ENCODE measurements around the gene DBNDD1.
"Not testable (repeated sequence)": the region's sequence is repeated elsewhere in the genome, so short reads cannot be mapped to it uniquely, and the experiment has no call there.

DBNDD1 gene

GRCh38 chr16:89974870-89975269, 44.4 kb downstream of the DBNDD1 start:
- H3K4me3 ChIP-seq (ENCODE audit: low read depth, low read length) = no peak overlapping the region
- no peak for DNase-seq (ENCODE audit: low read depth)
- no peak for TF ChIP-seq CTCF (IDR thresholded peaks at IDR 0.05; ENCODE audit: control insufficient read depth, extremely low read depth, insufficient read depth)

DNA sequence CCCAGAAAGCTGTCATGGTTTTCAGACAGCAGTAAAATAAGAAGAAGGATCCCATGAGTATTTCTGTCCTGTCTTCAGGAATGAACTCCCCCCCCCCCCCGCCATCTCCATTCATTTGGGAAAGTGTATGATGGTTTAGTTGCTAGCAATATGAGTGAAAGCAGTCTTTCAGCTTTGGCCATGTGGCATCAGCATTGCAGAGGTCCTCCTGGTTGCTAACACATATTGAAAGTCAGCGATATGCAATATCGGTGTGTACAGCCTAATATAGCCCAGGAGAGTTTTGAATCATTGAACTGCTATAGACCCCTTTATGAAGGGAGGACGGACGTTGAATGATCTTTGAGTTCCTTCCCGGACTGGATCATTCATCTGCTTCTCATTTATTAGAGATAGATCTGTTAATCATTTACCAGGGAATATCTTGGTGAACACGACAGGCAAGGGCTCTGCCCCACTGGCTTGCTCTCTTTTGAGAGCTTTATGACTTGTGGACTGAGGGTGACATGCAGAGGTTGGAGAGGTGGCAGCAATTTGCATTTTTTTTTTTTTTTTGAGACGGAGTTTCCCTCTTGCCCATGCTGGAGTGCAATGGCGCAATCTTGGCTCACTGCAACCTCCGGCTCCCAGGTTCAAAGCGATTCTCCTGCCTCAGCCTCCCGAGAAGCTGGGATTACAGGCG, 45.5 kb downstream of the DBNDD1 start:
- TF ChIP-seq CTCF (IDR thresholded peaks at IDR 0.05; ENCODE audit: control insufficient read depth, extremely low read depth, insufficient read depth) = no peak
- DNase-seq (ENCODE audit: low read depth) = no peak
- H3K4me3 ChIP-seq (ENCODE audit: low read depth, low read length) = peak overlapping the region; percentile 72

DNA sequence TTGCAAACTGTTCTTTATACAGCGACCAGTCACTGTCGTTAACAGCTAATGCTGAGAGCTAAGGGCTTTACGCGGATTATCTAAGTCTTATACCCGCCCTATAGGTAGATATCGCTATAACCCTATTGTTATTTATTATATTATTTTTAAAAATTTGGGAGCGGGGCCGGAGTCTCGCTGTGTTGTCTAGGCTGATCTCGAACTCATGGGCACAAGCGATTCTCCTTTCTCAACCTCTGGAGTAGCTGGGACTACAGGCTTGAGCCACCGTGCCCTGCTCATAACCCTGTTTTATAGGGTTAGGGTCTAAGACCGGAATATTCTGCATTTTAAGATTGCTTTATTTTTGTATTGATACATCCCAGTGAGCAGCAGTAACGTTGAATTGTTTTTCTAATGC, 46.0 kb downstream of the DBNDD1 start:
- no peak for DNase-seq (ENCODE audit: low read depth)
- TF ChIP-seq CTCF (IDR thresholded peaks at IDR 0.05; ENCODE audit: control insufficient read depth, extremely low read depth, insufficient read depth) = no peak
- peak overlapping the region; percentile 72 for H3K4me3 ChIP-seq (ENCODE audit: low read depth, low read length)

DNA sequence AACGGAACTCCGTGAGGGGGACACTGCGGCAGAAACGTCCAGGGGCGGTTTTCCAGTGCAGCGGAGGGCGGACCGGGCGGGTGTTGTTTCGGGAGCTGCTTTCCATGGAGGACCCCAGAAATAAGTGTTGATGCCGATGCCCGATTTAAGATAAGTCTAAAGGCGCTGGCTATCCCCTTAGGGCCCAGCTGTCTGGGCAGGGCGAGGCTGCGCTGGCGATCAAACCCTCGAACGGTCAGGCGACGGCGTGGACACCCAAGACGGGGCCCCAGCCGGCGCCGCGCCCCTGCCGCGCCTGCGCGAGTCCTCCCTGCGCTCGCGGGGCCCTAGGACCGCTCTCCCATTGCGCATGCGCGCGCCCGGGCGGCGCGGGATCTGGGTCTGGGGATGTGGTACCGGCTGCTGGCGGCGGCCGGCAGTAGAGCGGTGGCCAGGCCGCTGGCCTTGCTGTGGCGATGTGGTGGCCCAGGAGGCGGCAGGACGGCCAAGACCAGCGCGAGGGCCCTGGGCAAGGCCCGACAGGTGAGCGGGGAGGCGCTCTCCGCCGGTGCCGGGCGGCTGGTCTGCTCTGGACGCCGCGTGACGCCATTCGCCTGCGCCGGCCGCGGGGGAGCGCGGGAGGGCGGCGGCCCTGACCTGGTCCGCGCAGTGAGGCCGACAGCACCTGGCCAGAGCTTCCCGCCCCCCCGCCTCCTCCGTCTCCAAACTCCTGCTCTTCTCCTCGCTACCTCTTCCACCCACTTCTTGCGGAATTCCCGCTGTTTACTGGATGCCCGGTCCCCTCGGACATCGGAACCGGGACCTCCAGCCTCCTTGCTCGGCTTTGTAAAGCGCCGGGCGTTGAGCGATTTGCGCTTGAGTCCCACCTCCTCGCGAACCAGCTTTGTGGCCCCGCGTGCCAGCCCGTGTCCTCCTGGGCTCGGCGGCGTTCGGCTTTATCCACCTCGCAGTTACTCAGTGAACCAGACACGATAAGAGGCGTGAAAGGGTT, 46.7 kb downstream of the DBNDD1 start:
- no peak for TF ChIP-seq CTCF (IDR thresholded peaks at IDR 0.05; ENCODE audit: control insufficient read depth, extremely low read depth, insufficient read depth)
- no peak for DNase-seq (ENCODE audit: low read depth)
- peak overlapping the region; percentile 72 for H3K4me3 ChIP-seq (ENCODE audit: low read depth, low read length)

DNA sequence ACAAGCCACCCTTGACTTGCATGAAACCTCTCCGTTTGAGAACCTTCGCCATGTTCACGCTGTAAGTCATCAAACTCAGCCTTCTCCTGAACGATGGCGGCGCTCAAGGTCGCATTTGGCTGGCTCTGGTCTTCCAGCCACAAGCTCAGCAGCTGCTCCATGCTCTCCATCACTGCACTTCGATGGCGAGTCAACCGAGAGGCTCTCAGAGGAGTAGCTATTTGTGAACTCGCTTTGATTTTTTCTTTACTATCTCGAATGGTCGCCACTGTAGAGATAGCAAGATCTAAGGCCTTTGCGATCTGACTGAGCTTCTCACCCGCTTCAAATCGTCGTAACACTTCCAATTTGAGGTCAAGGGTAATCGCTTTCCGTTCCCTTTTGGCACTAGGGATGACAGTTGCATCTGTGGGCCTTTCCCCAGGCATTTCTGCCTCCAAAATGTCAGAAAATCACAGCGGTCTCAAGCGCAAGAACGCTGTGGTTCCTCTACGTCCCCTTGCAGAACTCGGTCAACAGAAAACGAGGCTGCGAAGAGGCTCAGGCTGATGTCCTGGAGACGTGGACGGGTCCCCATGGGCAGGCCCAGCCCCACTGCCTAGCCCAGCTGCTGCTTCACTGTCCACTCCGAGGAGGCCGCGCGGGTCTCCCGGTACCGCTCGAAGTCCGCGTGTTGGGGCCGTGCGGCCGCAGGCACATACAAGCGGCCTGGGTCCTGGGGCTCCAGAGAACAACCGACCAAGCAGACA, 47.6 kb downstream of the DBNDD1 start:
- DNase-seq (ENCODE audit: low read depth) = no peak
- H3K4me3 ChIP-seq (ENCODE audit: low read depth, low read length) = peak overlapping the region; percentile 72
- TF ChIP-seq CTCF (IDR thresholded peaks at IDR 0.05; ENCODE audit: control insufficient read depth, extremely low read depth, insufficient read depth) = no peak

GRCh38 chr16:89969741-89970410, 49.4 kb downstream of the DBNDD1 start:
- no peak for TF ChIP-seq CTCF (IDR thresholded peaks at IDR 0.05; ENCODE audit: control insufficient read depth, extremely low read depth, insufficient read depth)
- H3K4me3 ChIP-seq (ENCODE audit: low read depth, low read length) = no peak overlapping the region
- DNase-seq (ENCODE audit: low read depth) = no peak

GRCh38 chr16:89968074-89968473, 51.2 kb downstream of the DBNDD1 start:
- DNase-seq (ENCODE audit: low read depth); H3K4me3 ChIP-seq (ENCODE audit: low read depth, low read length): not testable (repeated sequence)

DNA sequence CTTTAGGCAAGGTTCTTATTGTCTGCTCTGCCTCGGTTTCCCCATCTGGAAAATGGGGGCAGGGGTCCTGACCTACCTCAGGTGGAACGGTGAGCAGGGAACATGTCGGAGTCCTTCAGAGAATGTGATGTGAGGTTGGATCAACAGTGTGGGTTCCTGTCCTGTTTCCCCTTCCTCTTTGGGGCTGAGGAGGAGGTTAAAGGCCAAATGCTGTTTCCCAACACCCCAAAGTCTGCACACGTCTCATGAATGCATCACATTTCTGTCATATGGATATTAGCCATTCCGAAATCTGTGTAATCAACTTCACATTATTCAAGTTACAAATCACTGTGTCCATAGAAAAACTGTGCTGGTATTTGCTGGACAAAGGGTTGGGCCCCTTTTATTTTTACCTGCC, 51.8 kb downstream of the DBNDD1 start:
- not testable (repeated sequence) for H3K4me3 ChIP-seq (ENCODE audit: low read depth, low read length)

More for the DNA sequence above, 51.8 kb downstream of the DBNDD1 start:
- not testable (repeated sequence) for DNase-seq (ENCODE audit: low read depth)

Data from LNCaP clone FGC (cell line).